H9 (cell line): Measurements from ENCODE around the gene VMAC. TPM values are rescaled to one million over a fixed set of nuclear protein-coding genes. Genes with fewer than 3 reads are reported as not detected.

ENCODE experiments used
- DNase-seq: peaks from one replicate; pipeline ENCODE4 v3.0.0-alpha.2; 2017
- H2AFZ ChIP-seq: one replicate; pipeline ENCODE4 v1.6.1; 2013; ENCODE audit warnings: mild to moderate bottlenecking, low read length, control low read depth, moderate library complexity
- H2AK5ac ChIP-seq: 2 replicates; pipeline ENCODE4 v1.6.1; 2013; ENCODE audit warnings: low read length, control low read depth, mixed read lengths; ENCODE audit not compliant: insufficient read length
- H2BK120ac ChIP-seq: one replicate; pipeline ENCODE4 v1.6.1; 2013; ENCODE audit warnings: low read depth, mild to moderate bottlenecking, low read length, control low read depth, inconsistent platforms; ENCODE audit not compliant: poor library complexity, severe bottlenecking
- H2BK12ac ChIP-seq: 2 replicates; pipeline ENCODE4 v1.6.1; 2013; ENCODE audit warnings: low read length, control low read depth, mixed read lengths, low read depth; ENCODE audit not compliant: insufficient read length
- H2BK15ac ChIP-seq: 2 replicates; pipeline ENCODE4 v1.6.1; 2013; ENCODE audit warnings: low read depth, low read length, control low read depth
- H2BK20ac ChIP-seq: one replicate; pipeline ENCODE4 v1.6.1; 2013; ENCODE audit warnings: low read depth, mild to moderate bottlenecking, low read length, control low read depth, inconsistent platforms; ENCODE audit not compliant: poor library complexity, severe bottlenecking
- H2BK5ac ChIP-seq: 2 replicates; pipeline ENCODE4 v1.6.1; 2013; ENCODE audit warnings: low read length, control low read depth, mixed read lengths; ENCODE audit not compliant: insufficient read length
- H3K14ac ChIP-seq: 2 replicates; pipeline ENCODE4 v1.6.1; 2013; ENCODE audit warnings: low read length, control low read depth; ENCODE audit not compliant: insufficient read depth
- H3K18ac ChIP-seq: 2 replicates; pipeline ENCODE4 v1.6.1; 2013; ENCODE audit warnings: low read depth, mild to moderate bottlenecking, mixed read lengths, low read length, control low read depth; ENCODE audit not compliant: insufficient read length
- H3K23ac ChIP-seq: 2 replicates; pipeline ENCODE4 v1.6.1; 2013; ENCODE audit warnings: low read length, control low read depth, mixed read lengths, low read depth; ENCODE audit not compliant: insufficient read length
- H3K23me2 ChIP-seq: 2 replicates; pipeline ENCODE4 v1.6.1; 2013; ENCODE audit warnings: low read depth, mild to moderate bottlenecking, mixed read lengths, low read length, control low read depth; ENCODE audit not compliant: insufficient read length, poor library complexity, severe bottlenecking
- H3K27ac ChIP-seq: 2 replicates; pipeline ENCODE4 v1.5.1; 2013; ENCODE audit warnings: low read length, control low read depth, mixed read lengths, low read depth; ENCODE audit not compliant: insufficient read length
- H3K27me3 ChIP-seq: 2 replicates; pipeline ENCODE4 v1.6.1; 2013; ENCODE audit warnings: low read length, control low read depth, inconsistent platforms; ENCODE audit not compliant: insufficient read depth
- H3K4ac ChIP-seq: 2 replicates; pipeline ENCODE4 v1.6.1; 2013; ENCODE audit warnings: low read depth, mild to moderate bottlenecking, control low read depth, inconsistent platforms, low read length, moderate library complexity
- H3K4me1 ChIP-seq: 2 replicates; pipeline ENCODE4 v1.6.1; 2013; ENCODE audit warnings: low read length, control low read depth, inconsistent platforms; ENCODE audit not compliant: insufficient read depth
- H3K4me2 ChIP-seq: 2 replicates; pipeline ENCODE4 v1.6.1; 2013; ENCODE audit warnings: low read length, control low read depth, mixed read lengths; ENCODE audit not compliant: insufficient read length, insufficient read depth
- H3K56ac ChIP-seq: 2 replicates; pipeline ENCODE4 v1.6.1; 2013; ENCODE audit warnings: low read depth, mild to moderate bottlenecking, mixed read lengths, low read length, control low read depth; ENCODE audit not compliant: insufficient read length
- H3K79me1 ChIP-seq: 2 replicates; pipeline ENCODE4 v1.6.1; 2013; ENCODE audit warnings: low read depth, mild to moderate bottlenecking, moderate library complexity, low read length, control low read depth, inconsistent platforms; ENCODE audit not compliant: insufficient read depth, poor library complexity, severe bottlenecking
- H3K79me2 ChIP-seq: 2 replicates; pipeline ENCODE4 v1.6.1; 2013; ENCODE audit warnings: low read length, control low read depth, inconsistent platforms; ENCODE audit not compliant: insufficient read depth
- H3K9ac ChIP-seq: 2 replicates; pipeline ENCODE4 v1.6.1; 2013; ENCODE audit warnings: low read length, control low read depth, mixed read lengths; ENCODE audit not compliant: insufficient read length; ENCODE audit errors: extremely low read depth
- H3K9me3 ChIP-seq: one replicate; pipeline ENCODE4 v1.6.1; 2013; ENCODE audit warnings: low read depth, low read length, inconsistent platforms; ENCODE audit not compliant: control insufficient read depth
- H3T11ph ChIP-seq: one replicate; pipeline ENCODE4 v1.6.1; 2013; ENCODE audit warnings: mild to moderate bottlenecking, low read length, control low read depth, inconsistent platforms
- H4K20me1 ChIP-seq: one replicate; pipeline ENCODE4 v1.6.1; 2013; ENCODE audit not compliant: control insufficient read depth, insufficient read length, insufficient read depth
- H4K5ac ChIP-seq: 2 replicates; pipeline ENCODE4 v1.6.1; 2013; ENCODE audit warnings: low read depth, mild to moderate bottlenecking, mixed read lengths, low read length, control low read depth; ENCODE audit not compliant: insufficient read length
- H4K8ac ChIP-seq: replicated peaks from 2 replicates; pipeline ENCODE4 v1.6.1; 2013; ENCODE audit warnings: low read length, control low read depth, mixed read lengths, low read depth; ENCODE audit not compliant: insufficient read length
- H4K91ac ChIP-seq: 2 replicates; pipeline ENCODE4 v1.6.1; 2013; ENCODE audit warnings: low read depth, mild to moderate bottlenecking, moderate library complexity, mixed read lengths, low read length, control low read depth; ENCODE audit not compliant: insufficient read length
- H3K27ac Mint-ChIP-seq, 3 experiments: 2 replicates in 2 of 3; 3 replicates in 1 of 3; pipeline ENCODE4 v1.8.0; 2020 to 2021; ENCODE audit warnings: mixed read lengths in 3 of 3, mild to moderate bottlenecking in 1 of 3, moderate library complexity in 1 of 3
- H3K27me3 Mint-ChIP-seq: 2 replicates; pipeline ENCODE4 v1.8.0; 2021; ENCODE audit warnings: low read depth, mild to moderate bottlenecking, moderate library complexity, mixed read lengths
- H3K36me3 Mint-ChIP-seq, 3 experiments: 2 replicates in 2 of 3; 3 replicates in 1 of 3; pipeline ENCODE4 v1.8.0; 2020 to 2021; ENCODE audit warnings: low read depth in 3 of 3, mixed read lengths in 3 of 3; ENCODE audit not compliant: insufficient read depth in 1 of 3
- H3K4me1 Mint-ChIP-seq, 2 experiments: 2 replicates each; pipeline ENCODE4 v1.8.0; 2020; ENCODE audit warnings: mixed read lengths in 2 of 2
- H3K4me3 Mint-ChIP-seq, 2 experiments: 2 replicates in 1 of 2; 3 replicates in 1 of 2; pipeline ENCODE4 v1.8.0; 2020 to 2021; ENCODE audit warnings: mild to moderate bottlenecking in 2 of 2, mixed read lengths in 2 of 2, moderate library complexity in 1 of 2
- H3K9me3 Mint-ChIP-seq, 2 experiments: 2 replicates in 1 of 2; 3 replicates in 1 of 2; pipeline ENCODE4 v1.8.0; 2020; ENCODE audit warnings: mild to moderate bottlenecking in 2 of 2, mixed read lengths in 2 of 2, moderate library complexity in 1 of 2
- CTCF ChIP-seq: fragments of 200-600 bp; sonication (generic); conservative IDR thresholded peaks from 3 replicates; pipeline ENCODE4 v1.8.0; 2021; ENCODE audit warnings: antibody characterized with exemption, mild to moderate bottlenecking
- WGBS: extraction: QIAGEN DNeasy Blood & Tissue Kit; methylation state at CpG from one replicate; pipeline ENCODE4 v1.1.7; 2013; ENCODE audit warnings: missing lambda C conversion rate, low lambda C conversion rate, mixed read lengths; ENCODE audit not compliant: insufficient read length; ENCODE audit errors: extremely low coverage; 5-methylcytosine and 5-hydroxymethylcytosine counted together
- total RNA-seq: library from RNA; stranded (reverse); gene quantifications from 2 replicates; pipeline ENCODE4 v1.2.1, GENCODE V29; 2021

VMAC gene
- total RNA-seq, 1 experiment from 2014 or later, result 2.2 TPM

- no peak overlapping the region for H2AK5ac ChIP-seq
- H3K56ac ChIP-seq, result no peak overlapping the region
- peaks cover 10 to 15% of the 10 kb centered on the region in 2 experiments for H3K4me1 Mint-ChIP-seq
- no peak overlapping the region for H3K23ac ChIP-seq
- H3K79me2 ChIP-seq, result no peaks in the 10 kb centered on the region
- no peak overlapping the region for H4K91ac ChIP-seq
- no peaks in the 10 kb centered on the region for H3K9me3 Mint-ChIP-seq
- H3K4me3 Mint-ChIP-seq, result no peak overlapping the region
- no peak overlapping the region for H4K5ac ChIP-seq
- H3K27me3 Mint-ChIP-seq, result peaks cover 28% of the 10 kb centered on the region
- no peak overlapping the region for H3K9ac ChIP-seq
- H3K27ac ChIP-seq, result no peak overlapping the region
- no peak overlapping the region for H2BK20ac ChIP-seq
- H2BK12ac ChIP-seq, result no peak overlapping the region
- H2BK5ac ChIP-seq, result no peak overlapping the region
- no peaks in the 10 kb centered on the region for H3K23me2 ChIP-seq
- TF ChIP-seq CTCF, result no peak; the same call in 2 of the 3 replicates
- no peak overlapping the region for H2AFZ ChIP-seq
- no peak overlapping the region for H3K14ac ChIP-seq
- H3T11ph ChIP-seq, result no peak overlapping the region
- H2BK120ac ChIP-seq, result no peak overlapping the region
- H4K20me1 ChIP-seq, result no peaks in the 10 kb centered on the region
- no peak overlapping the region for H3K18ac ChIP-seq
- no peaks in the 10 kb centered on the region for H3K9me3 ChIP-seq
- H3K4ac ChIP-seq, result no peak overlapping the region
- no peaks in the 10 kb centered on the region for H3K27me3 ChIP-seq
- no peak overlapping the region for H3K4me2 ChIP-seq
- peaks cover 3 to 11% (median 8%) of the 10 kb centered on the region in 3 experiments; a peak in 6 of 7 replicates for H3K36me3 Mint-ChIP-seq
- no peak overlapping the region for H4K8ac ChIP-seq
- H3K4me1 ChIP-seq, result no peaks in the 10 kb centered on the region; the same call in 1 of the 2 replicates
- peak overlapping the region in 1 of 3 experiments; percentile 40; a peak in 1 of 7 replicates for H3K27ac Mint-ChIP-seq
- no peaks in the 10 kb centered on the region for H3K79me1 ChIP-seq
- no CpG with 5 or more reads among the region's 15 CpGs for WGBS
- DNase-seq, result no peak
- H2BK15ac ChIP-seq, result no peak overlapping the region
These were observed 11.8 kb upstream of the VMAC start for GRCh38 chr19:5892772-5893275.
